SJSA1 (cell line): Measurements from ENCODE around the gene ZC3H10. TPM values are rescaled to one million over a fixed set of nuclear protein-coding genes. Genes with fewer than 3 reads are reported as not detected.

ENCODE experiments used
- DNase-seq, 2 experiments: peaks; one replicate each; pipeline ENCODE4 v3.0.0-alpha.2; 2015 to 2020; ENCODE audit warnings: low spot score in 2 of 2, low read depth in 1 of 2
- H3K27ac ChIP-seq: fragments of 250-450 bp; sonication (Bioruptor Pico); 2 replicates; pipeline ENCODE4 v1.5.1; 2020; ENCODE audit warnings: mild to moderate bottlenecking, moderate library complexity
- H3K27me3 ChIP-seq: fragments of 250-450 bp; sonication (Bioruptor Pico); replicated peaks from 2 replicates; pipeline ENCODE4 v1.5.1; 2020; ENCODE audit warnings: mild to moderate bottlenecking, moderate library complexity
- H3K36me3 ChIP-seq: fragments of 250-450 bp; sonication (Bioruptor Pico); 2 replicates; pipeline ENCODE4 v1.5.1; 2020; ENCODE audit warnings: mild to moderate bottlenecking
- H3K4me1 ChIP-seq: fragments of 250-450 bp; sonication (Bioruptor Pico); replicated peaks from 2 replicates; pipeline ENCODE4 v1.6.1; 2021; ENCODE audit warnings: mild to moderate bottlenecking
- H3K4me3 ChIP-seq: fragments of 250-450 bp; sonication (Bioruptor Pico); 2 replicates; pipeline ENCODE4 v1.5.1; 2020; ENCODE audit warnings: mild to moderate bottlenecking
- H3K9me3 ChIP-seq: fragments of 250-450 bp; sonication (Bioruptor Pico); replicated peaks from 2 replicates; pipeline ENCODE4 v1.5.1; 2020; ENCODE audit warnings: mild to moderate bottlenecking
- total RNA-seq: library from RNA; depleted of rRNA; stranded (reverse); fragments of >200 nt; shearing (Covaris generic); gene quantifications from 2 replicates; pipeline ENCODE4 v1.2.3, GENCODE V29; 2014

Gene ZC3H10
- total RNA-seq, 1 experiment from 2014 or later, result 3.6 TPM

DNA sequence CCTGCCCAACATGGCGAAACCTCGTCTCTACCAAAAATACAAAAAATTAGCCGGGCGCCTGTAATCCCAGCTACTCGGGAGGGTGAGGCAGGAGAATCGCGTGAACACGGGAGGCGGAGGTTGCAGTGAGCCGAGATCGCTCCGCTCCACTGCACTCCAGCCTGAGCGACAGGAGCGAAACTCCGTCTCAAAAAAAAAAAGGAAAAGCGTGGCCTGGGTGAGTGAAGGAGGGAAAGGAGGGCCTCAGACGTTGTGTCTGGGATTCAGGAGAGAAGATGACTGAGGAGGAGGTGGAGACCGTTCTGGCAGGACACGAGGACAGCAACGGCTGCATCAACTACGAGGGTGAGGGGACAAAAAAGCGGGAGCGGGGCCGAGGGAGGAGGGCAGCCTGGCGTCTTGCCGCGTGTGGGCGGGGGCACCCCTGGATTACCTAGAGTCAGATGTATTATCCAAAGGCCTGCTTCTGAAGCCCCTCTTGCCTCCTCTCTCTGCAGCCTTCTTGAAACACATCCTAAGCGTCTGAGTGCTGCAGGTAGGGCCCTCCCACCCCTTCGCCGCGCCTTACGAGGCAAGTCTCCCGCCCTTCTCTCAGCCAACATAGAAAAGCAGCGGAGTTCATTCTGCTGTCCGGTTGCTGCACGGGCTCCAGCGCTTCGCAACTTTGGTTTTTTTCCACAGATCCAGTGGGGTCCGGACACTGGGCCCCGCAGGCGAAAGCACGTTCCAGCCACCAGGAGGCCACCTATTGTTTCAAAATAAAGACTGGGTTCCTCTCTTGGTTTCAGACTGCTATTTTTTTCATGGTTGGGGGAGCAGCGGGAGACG, 39.3 kb downstream of the ZC3H10 start:
- Histone ChIP-seq H3K9me3 (no peaks in the 10 kb centered on the region; the same call in 1 of the 2 replicates), H3K27me3 (no peaks in the 10 kb centered on the region), H3K4me1 (peaks cover 36% of the 10 kb centered on the region), H3K27ac (peak overlapping the region; percentile 58), H3K36me3 (peaks cover 45% of the 10 kb centered on the region), H3K4me3 (peak overlapping the region; percentile 71)
- peak; percentile 88 to 90 for DNase-seq

DNA sequence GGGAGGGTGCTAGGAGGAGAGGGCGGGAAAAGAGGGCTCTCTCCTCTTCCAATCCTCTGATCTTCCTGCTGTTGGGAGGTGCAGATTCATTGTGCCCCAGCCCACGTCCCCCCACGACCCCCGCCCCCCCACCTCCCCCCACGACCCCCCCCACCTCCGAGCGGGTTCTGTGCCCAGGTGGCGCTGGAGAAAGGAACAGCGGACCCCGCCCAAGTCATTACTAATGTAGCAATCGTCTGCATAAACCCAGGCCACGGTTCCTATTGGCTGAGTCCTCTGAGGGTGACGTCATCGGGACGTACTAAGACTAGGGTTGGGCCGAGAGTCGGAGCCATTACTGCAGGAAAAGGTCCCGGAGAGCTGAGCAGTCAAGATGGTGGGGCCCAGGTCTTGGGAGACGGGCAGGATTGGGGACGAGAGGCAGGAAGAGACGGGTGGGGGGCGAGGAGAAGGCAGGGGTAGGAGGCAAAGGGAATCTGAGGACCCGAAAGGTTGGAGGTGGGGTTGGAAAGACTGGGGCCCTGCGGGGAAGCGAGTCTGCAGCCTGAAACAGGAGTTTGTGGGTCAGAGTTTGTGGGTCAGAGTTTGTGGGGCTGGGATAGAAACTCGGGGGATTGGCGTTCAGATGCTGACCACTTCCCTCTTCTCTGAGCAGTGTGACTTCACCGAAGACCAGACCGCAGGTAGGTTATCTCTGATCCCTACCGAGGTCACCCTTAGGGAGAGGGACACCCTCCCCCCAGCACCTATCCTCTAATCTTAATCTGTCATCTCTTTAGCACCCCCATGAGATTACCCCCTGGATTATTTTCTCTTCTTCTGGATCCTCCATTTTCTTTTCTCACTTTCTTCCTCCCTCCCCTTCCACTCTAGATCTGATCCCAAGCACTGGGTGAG, 40.2 kb downstream of the ZC3H10 start, which contains the start of gene MYL6:
Gene MYL6 (plus strand): TSS at position 331 of the 897 bp plus-strand sequence. CDS start 43 bp downstream, at position 374.
- peak within 1 kb of the TSS; percentile 84 for H3K27ac ChIP-seq
- peaks cover 53% of the 10 kb centered on the region for H3K36me3 ChIP-seq
- DNase-seq, result peak; percentile 86 to 98
- no peaks in the 10 kb centered on the region; the same call in 1 of the 2 replicates for H3K9me3 ChIP-seq
- H3K4me1 ChIP-seq, result peaks cover 30% of the 10 kb centered on the region
- H3K4me3 ChIP-seq, result peak within 1 kb of the TSS; percentile 71
- no peaks in the 10 kb centered on the region for H3K27me3 ChIP-seq

DNA sequence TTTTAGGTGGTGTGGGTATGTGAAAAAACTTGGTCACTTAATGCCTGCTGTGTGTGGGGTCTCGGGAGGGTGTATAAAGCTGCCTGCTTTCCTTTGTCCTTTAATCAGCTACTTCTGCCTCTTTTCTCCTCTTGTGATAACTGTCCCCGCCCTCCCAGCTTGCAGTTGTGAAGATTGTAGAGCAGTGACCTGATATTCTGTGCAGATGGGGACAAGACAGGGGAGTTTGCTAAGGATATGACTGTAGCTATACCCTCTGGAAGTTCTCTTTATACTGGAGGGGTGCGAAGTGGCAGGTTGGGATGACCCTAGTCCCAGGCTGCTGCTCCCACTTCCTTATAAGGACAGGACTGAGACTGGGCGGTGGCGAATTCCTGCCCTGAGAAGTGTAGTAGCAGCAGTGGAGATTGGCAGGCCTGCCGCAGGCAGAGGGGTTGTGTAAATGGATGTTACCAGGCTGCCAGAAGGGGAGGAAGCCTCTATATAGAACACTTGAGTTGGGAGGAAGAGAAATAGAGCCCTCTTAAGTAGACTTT, 40.9 kb downstream of the ZC3H10 start:
- DNase-seq, result peak; percentile 50 to 73
- Histone ChIP-seq H3K36me3 (peaks cover 60% of the 10 kb centered on the region), H3K27me3 (no peaks in the 10 kb centered on the region), H3K4me3 (peak overlapping the region; percentile 71), H3K9me3 (no peaks in the 10 kb centered on the region; the same call in 1 of the 2 replicates), H3K27ac (peak overlapping the region; percentile 84), H3K4me1 (peaks cover 28% of the 10 kb centered on the region)

DNA sequence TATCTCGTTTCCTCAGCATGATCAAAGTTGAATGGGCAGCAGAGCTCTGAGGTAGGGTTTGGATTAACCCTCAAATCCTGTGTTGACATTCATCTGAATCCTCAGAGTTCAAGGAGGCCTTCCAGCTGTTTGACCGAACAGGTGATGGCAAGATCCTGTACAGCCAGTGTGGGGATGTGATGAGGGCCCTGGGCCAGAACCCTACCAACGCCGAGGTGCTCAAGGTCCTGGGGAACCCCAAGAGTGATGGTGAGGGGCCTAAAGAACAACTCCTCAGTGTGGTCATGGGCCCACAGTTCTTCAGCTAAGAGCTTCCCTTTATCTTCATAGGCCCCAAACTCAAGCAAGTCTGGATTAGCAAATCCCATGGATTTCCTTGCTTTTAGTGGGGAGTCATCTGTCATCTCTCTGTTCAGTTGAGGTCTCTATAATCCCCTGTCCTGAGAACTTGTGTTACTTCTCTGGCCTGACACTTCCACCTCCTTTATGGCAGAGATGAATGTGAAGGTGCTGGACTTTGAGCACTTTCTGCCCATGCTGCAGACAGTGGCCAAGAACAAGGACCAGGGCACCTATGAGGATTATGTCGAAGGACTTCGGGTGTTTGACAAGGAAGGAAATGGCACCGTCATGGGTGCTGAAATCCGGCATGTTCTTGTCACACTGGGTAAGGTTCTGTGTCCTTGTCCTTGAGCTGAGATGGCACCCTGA, 41.6 kb downstream of the ZC3H10 start:
- Histone ChIP-seq H3K27me3 (no peaks in the 10 kb centered on the region), H3K4me3 (peak overlapping the region; percentile 71), H3K36me3 (peaks cover 67% of the 10 kb centered on the region), H3K9me3 (no peaks in the 10 kb centered on the region; the same call in 1 of the 2 replicates), H3K4me1 (peaks cover 28% of the 10 kb centered on the region), H3K27ac (peak overlapping the region; percentile 84)
- DNase-seq, result no peak

DNA sequence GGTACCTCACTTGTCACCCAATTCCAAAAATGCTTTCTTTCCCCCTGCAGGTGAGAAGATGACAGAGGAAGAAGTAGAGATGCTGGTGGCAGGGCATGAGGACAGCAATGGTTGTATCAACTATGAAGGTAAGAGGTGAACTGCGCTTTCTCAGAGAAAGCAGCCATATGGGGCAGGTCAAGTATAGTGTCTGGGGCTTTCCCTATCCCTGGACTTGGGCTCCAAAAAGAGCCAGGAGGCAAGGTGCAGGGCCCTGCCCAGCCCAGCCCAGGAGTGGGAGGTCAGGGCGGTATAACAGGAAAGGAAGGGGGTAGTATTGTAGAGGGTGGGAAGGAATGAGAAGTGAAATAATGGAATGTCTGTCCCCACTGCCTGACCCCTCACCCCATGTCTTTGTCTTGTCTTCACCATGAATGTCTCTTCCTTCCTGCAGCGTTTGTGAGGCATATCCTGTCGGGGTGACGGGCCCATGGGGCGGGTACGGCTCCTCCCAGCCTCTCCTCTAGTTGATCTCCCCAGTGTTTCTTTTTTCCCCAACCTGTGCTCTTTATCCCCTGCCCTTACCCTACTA, 42.2 kb downstream of the ZC3H10 start:
- Histone ChIP-seq H3K4me3 (peak overlapping the region; percentile 71), H3K4me1 (peaks cover 28% of the 10 kb centered on the region), H3K27ac (peak overlapping the region; percentile 23), H3K9me3 (no peaks in the 10 kb centered on the region; the same call in 1 of the 2 replicates), H3K36me3 (peaks cover 73% of the 10 kb centered on the region), H3K27me3 (no peaks in the 10 kb centered on the region)
- DNase-seq, result peak in 1 of 2 experiments; percentile 58

DNA sequence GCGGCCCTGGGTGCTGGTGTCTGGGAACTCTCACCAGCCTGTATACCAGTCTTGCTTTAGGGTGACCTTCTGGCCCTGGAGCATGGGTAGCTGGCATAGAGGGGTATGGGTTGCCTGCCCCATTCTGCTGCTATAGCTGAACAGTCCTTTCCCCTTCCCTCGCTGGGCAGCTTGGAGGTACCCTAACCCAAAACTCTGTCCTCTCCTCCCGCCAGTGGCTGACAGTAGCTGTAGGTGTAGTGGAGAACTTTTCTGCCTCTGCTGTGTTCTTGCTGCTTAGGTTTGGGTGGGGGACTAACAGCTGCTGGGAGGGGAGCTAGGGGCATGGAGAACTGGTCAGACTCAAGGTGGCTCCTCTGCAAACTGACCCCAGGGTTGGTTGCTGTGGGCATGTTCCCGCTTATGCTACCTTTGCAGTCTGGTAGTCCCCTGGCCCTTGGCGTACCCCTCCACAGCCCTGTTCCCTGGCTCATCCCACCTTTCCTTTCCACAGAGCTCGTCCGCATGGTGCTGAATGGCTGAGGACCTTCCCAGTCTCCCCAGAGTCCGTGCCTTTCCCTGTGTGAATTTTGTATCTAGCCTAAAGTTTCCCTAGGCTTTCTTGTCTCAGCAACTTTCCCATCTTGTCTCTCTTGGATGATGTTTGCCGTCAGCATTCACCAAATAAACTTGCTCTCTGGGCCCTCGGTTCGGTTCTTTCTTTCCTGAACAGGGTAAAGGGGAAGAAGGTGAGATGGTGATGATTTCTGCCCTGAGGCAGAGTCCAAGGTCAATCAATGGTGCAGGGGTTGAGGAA, 43.0 kb downstream of the ZC3H10 start:
- H3K9me3 ChIP-seq, result no peaks in the 10 kb centered on the region; the same call in 1 of the 2 replicates
- no peak for DNase-seq
- H3K36me3 ChIP-seq, result peaks cover 81% of the 10 kb centered on the region
- H3K4me1 ChIP-seq, result peaks cover 28% of the 10 kb centered on the region
- no peaks in the 10 kb centered on the region for H3K27me3 ChIP-seq
- H3K27ac ChIP-seq, result peak overlapping the region; percentile 23; the same call in 1 of the 2 replicates
- H3K4me3 ChIP-seq, result peak overlapping the region; percentile 71

DNA sequence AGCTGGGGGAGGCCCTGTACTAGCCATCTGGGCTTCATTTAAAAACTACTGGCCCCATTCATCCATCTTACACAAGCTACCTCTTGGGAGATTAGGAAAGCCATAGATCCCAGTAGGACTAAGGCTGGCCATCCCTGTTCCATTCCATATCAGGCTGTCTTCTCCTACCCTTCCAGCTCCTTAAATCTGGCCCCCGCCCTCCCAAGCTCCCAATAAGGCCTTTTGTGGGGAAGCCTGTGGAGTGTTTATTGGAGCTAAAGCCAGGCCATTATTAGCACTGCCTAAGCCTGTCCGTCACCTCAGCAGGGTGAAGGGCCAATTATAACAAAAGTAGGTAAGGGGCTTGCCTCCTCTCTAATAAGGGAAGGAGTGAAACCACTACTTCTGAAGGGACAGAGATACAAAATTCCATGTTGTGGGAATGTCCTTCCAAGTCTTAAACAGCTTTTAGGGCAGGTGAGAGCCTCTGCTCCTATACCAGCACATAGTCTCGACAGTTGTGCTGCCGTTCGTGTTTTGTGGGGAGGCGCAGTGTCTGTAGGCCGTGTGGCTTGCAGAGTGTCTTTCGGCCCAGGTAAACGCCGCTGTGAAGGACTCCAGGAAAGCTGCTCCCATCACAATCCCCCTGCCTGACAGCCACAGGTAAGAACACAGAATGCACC, 43.8 kb downstream of the ZC3H10 start:
- H3K4me3 ChIP-seq, result no peak overlapping the region
- no peak overlapping the region for H3K27ac ChIP-seq
- peaks cover 89% of the 10 kb centered on the region for H3K36me3 ChIP-seq

DNA sequence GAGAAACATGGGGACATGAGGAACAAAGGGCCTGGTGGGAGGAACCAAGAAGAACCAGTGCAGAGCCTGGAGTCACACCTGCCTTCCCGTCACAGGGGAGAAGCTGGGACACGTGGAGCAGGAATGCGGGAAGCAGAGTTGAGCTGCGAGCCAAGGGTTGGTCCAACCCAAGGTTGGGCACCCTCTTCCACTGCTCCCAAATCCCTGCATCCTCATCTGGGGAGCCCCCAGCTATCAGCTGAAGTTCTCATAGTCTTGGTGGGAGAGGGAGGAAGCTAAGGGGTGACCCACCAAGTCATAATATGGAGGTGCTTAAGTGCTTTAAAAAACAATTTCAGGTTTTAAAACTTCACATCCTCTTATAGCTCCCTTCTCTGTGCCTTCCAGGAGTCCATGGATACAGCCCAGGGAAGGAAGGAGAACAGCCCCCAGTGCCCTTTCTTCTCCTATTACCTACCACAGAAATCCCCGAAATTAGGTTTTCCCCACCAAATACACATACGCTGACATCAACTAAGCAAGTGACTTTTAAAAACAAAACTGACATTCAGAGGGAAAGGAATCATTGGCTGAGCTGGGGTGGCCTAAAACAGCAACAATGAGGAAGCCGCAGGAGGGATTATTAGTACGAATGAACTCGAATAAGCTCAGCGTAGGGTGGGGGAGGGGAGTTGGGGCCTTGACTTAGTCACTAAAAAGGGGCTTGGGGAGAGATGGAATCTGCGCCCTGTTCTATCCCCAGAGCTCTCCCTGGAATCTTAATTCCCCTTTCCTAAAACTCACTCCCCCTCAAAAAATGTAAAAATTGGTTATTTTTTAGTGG, 44.6 kb downstream of the ZC3H10 start:
- no peak overlapping the region for H3K27ac ChIP-seq

More for the DNA sequence above, 43.8 kb downstream of the ZC3H10 start:
- DNase-seq, result no peak
- Histone ChIP-seq H3K9me3 (no peaks in the 10 kb centered on the region; the same call in 1 of the 2 replicates), H3K27me3 (no peaks in the 10 kb centered on the region), H3K4me1 (peaks cover 26% of the 10 kb centered on the region)

DNA sequence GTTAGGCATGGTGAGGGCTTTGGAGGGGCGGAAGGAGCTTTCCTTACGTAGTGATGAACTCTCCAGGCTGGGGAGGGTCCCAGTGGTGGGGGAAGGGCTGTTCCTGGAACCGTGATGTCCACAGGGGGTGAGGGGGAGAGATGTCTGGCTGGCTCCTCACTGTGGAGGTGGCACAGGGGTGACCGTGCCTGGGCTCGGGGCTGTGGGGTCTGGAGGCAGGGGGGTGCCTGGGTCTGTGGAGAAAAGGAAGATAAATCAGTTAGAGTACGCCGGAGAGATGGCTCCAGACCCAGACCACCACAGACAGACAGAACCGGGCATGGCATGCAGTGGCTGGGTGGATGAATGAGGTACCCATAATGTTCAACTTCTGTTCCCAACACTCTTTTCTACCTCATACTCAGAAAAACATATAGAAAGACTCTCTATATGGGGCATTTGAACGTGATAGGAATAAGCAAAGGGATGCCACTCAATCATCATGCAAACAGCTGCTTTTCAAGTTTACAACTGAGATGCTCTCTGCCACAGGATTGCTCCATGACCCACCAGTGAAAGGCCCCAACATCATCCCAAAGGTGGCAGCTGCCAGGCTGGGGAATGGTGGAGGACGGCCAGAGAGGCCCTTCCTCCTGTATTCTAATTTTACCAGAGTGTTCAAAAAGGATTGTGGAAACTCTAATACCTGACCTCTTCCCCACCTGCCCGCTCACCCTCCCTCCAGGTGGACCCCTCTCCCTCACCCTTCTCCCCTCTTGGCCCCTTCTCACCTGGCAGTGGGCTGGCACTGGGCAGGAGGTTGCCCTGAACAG, 45.7 kb downstream of the ZC3H10 start:
- Histone ChIP-seq H3K27ac (no peak overlapping the region), H3K4me1 (peaks cover 18% of the 10 kb centered on the region), H3K4me3 (no peak overlapping the region), H3K27me3 (no peaks in the 10 kb centered on the region), H3K36me3 (peaks cover 96% of the 10 kb centered on the region), H3K9me3 (no peaks in the 10 kb centered on the region; the same call in 1 of the 2 replicates)
- DNase-seq, result no peak

More for the DNA sequence above, 44.6 kb downstream of the ZC3H10 start:
- Histone ChIP-seq H3K27me3 (no peaks in the 10 kb centered on the region), H3K4me1 (peaks cover 18% of the 10 kb centered on the region), H3K9me3 (no peaks in the 10 kb centered on the region; the same call in 1 of the 2 replicates), H3K36me3 (peaks cover 94% of the 10 kb centered on the region), H3K4me3 (no peak overlapping the region)
- DNase-seq, result no peak

DNA sequence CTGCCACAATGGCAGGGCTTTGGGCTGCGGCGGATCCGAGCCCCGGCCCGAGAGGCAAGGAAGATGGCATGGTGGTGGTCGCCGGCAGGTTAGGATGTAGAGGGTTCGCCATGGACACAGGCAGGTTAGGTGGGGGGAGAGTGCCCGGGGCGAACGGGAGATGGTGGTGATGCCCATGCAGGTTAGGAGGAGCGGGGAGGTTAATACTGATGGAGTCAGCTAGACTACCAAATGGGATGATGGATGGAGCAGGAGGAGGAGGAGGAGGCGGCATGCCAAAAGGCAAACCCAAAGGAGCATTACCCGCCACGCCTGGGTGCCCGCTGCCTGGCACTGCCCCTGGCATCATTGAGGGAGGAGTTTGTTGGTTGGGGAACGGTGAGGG, 46.3 kb downstream of the ZC3H10 start:
- Histone ChIP-seq H3K9me3 (no peaks in the 10 kb centered on the region), H3K36me3 (peaks cover 96% of the 10 kb centered on the region), H3K4me3 (no peak overlapping the region), H3K27me3 (no peaks in the 10 kb centered on the region), H3K4me1 (peaks cover 18% of the 10 kb centered on the region), H3K27ac (no peak overlapping the region)
- no peak for DNase-seq
